Sciatic nerve (tissue), 2 donors: ENCODE results near the gene OSBPL10. TPM values are rescaled to one million over a fixed set of nuclear protein-coding genes. Genes with fewer than 3 reads are reported as not detected.

Experiments used
- ATAC-seq: fragments of 200-7000 bp; cut with Tn5 transposase; one replicate; pipeline ENCODE4 v1.9.1; 2020; ENCODE audit warnings: mild to moderate bottlenecking, moderate library complexity
- DNase-seq: peaks from one replicate; pipeline ENCODE4 v3.0.0-alpha.2; 2020; ENCODE audit warnings: low spot score
- intact Hi-C: fragments of 100-400 bp; cut with DNase I; formaldehyde crosslinking; loops from one replicate; pipeline ENCODE4 v1.14.2; 2022
- total RNA-seq: library from RNA; stranded (reverse); fragmentation: NEBNext Ultra II Directional; extraction: Animal tissue kit (Norgen Biotek cat#: 25700); gene quantifications from one replicate; pipeline ENCODE4 v1.2.1, GENCODE V29; 2021
- donor health status: DM: no; HTN: no; CAD: no.
- donor health status: DM: no; HTN: no; CAD: no.

The OSBPL10 gene
- total RNA-seq, 1 donor from 2014 or later = 27.0 TPM

- intact Hi-C loops = no loop called here
- peak; percentile 74 for DNase-seq
- ATAC-seq = peak; percentile 70
These were observed 212.5 kb downstream of the OSBPL10 start for GRCh38 chr3:31768479-31769125.

- intact Hi-C loops = no loop called here
- no peak for DNase-seq
- ATAC-seq = no peak
These were observed 213.1 kb downstream of the OSBPL10 start for GRCh38 chr3:31767920-31768319.

GRCh38 chr3:31766669-31767068 is 214.4 kb downstream of the OSBPL10 start:
- DNase-seq = no peak
- intact Hi-C loops = no loop called here
- no peak for ATAC-seq

GRCh38 chr3:31765871-31766270 is 215.2 kb downstream of the OSBPL10 start:
- no peak for ATAC-seq
- no peak for DNase-seq
- intact Hi-C loops = no loop called here

- intact Hi-C loops = no loop called here
- ATAC-seq (no peak), DNase-seq (no peak)
These were observed 217.3 kb downstream of the OSBPL10 start for GRCh38 chr3:31763731-31764130.

GRCh38 chr3:31762888-31763351 is 218.1 kb downstream of the OSBPL10 start:
- DNase-seq = no peak
- peak; percentile 73 for ATAC-seq

GRCh38 chr3:31762097-31762764 is 218.8 kb downstream of the OSBPL10 start:
- DNase-seq = no peak
- intact Hi-C loops = no loop called here
- peak; percentile 13 for ATAC-seq

More at GRCh38 chr3:31762888-31763351, 218.1 kb downstream of the OSBPL10 start:
- intact Hi-C loops = no loop called here

GRCh38 chr3:31760654-31761053 is 220.4 kb downstream of the OSBPL10 start:
- no peak for ATAC-seq
- DNase-seq = no peak
- intact Hi-C loops = no loop called here

- DNase-seq = no peak
- intact Hi-C loops = no loop called here
- no peak for ATAC-seq
These were observed 222.6 kb downstream of the OSBPL10 start for GRCh38 chr3:31758322-31758965.

- DNase-seq (no peak), ATAC-seq (no peak)
- intact Hi-C loops = no loop called here
These were observed 225.0 kb downstream of the OSBPL10 start for GRCh38 chr3:31755926-31756658.

GRCh38 chr3:31754575-31755278 is 226.3 kb downstream of the OSBPL10 start:
- intact Hi-C loops = no loop called here
- DNase-seq = no peak
- no peak for ATAC-seq

- ATAC-seq (no peak), DNase-seq (no peak)
- intact Hi-C loops = no loop called here
These were observed 228.0 kb downstream of the OSBPL10 start for GRCh38 chr3:31753050-31753425.

GRCh38 chr3:31752305-31753049 is 228.6 kb downstream of the OSBPL10 start:
- ATAC-seq = no peak
- intact Hi-C loops = no loop called here
- DNase-seq = no peak

GRCh38 chr3:31750341-31750740 is 230.7 kb downstream of the OSBPL10 start:
- no peak for ATAC-seq
- intact Hi-C loops = no loop called here
- no peak for DNase-seq

GRCh38 chr3:31748933-31749295 is 232.1 kb downstream of the OSBPL10 start:
- intact Hi-C loops = no loop called here
- DNase-seq (no peak), ATAC-seq (no peak)

GRCh38 chr3:31748281-31748932 is 232.7 kb downstream of the OSBPL10 start:
- DNase-seq (no peak), ATAC-seq (no peak)
- intact Hi-C loops = no loop called here

- no peak for ATAC-seq
- DNase-seq = no peak
- intact Hi-C loops = no loop called here
These were observed 233.3 kb downstream of the OSBPL10 start for GRCh38 chr3:31747785-31748184.

- ATAC-seq (no peak), DNase-seq (no peak)
- intact Hi-C loops = no loop called here
These were observed 236.1 kb downstream of the OSBPL10 start for GRCh38 chr3:31744913-31745312.
